Measurements from ENCODE around the gene TTC14.
"Not testable (repeated sequence)": the region's sequence is repeated elsewhere in the genome, so short reads cannot be mapped to it uniquely, and the experiment has no call there.

The TTC14 gene

DNA sequence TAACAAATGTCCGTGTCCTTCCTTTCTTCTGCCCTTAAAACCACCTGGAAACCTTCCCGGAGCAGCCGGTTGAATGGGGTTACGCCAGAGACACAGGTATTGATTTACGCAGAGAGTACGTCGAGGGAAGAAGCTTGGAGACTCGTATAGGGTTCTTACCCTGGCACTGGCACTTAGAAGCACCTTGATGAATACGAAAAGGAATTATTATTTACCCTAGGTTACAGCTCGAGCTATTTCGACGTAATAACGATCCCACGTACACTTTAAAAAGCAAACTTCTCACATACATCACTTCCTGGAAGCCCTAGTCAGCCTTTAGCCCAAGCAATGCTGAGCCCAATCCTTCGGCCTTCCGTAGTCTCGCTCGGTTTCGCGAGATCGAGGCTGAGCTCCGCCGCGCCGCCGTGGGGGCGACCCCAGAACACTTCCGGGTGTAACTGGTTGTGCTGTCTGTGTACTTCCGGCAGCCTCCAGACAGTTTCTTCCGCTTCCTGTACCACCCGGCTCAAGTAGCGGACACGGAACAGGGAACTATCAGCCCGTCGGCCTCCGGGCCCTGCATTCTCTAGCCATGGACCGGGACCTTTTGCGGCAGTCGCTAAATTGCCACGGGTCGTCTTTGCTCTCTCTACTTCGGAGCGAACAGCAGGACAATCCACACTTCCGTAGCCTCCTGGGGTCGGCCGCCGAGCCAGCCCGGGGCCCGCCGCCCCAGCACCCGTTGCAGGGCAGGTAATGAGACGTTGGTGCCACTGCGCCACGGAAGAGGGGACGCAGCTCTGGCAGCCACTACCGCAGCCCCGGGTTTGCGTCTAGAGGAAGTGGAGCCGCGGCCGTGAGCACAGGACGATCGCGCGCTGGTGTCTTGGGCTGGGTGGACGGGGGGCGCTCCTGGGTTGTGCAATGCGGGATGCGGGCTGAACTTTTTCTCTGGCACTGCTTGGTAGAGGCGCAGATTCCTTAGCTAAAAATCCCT, at the start of gene TTC14:
Gene TTC14 (plus strand): TSS at position 476 of the 979 bp plus-strand sequence. CDS start 99 bp downstream, at position 575.
- DNase-seq (ENCODE audit: low read depth) = peak; percentile 96

DNA sequence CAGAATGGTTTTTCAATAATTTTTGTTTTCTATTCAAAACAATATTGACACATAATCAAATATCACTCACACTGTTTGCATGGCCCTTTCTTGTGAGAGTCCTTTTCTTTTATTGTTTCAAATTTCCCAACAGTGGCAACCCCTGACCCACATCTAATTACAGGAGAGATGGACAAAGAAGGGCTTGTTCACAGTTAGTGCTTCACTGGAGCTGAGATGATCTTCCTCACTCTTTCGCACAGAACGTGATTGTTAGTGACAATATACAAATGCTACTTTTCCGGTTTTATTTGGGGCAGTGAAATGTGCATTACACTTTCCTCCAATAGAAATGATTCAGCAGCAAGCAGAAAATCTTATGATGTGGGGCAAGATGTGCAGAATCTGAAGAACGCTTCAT, 38.6 kb upstream of the TTC14 start:
- DNase-seq (ENCODE audit: low read depth) = no peak

- no peak for DNase-seq (ENCODE audit: low read depth)
Observed at GRCh38 chr3:180564676-180565075, 37.3 kb upstream of the TTC14 start.

DNA sequence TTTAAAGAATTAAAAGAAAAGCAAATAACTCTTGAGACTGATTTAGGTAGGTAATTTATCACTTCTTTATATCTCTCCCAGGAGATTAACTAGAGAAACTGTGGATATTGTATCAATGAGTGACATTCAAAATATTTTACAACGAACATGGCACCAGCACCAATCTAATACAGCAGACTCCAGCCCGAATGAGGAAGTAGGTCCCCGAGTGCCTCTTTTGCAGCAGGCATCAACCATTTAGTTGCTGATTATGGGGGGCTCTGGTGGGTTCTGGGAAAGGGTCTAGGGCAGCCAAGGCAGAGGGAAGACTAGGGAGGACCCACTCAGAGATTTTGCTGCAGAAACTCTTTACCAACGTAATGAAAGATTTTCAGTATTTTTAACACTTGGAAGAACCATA, 31.7 kb upstream of the TTC14 start:
- no peak for DNase-seq (ENCODE audit: low read depth)

- DNase-seq (ENCODE audit: low read depth) = no peak
Observed at GRCh38 chr3:180571831-180572598, 29.9 kb upstream of the TTC14 start.

- DNase-seq (ENCODE audit: low read depth) = no peak
Observed at GRCh38 chr3:180575571-180575970, 26.4 kb upstream of the TTC14 start.

- DNase-seq (ENCODE audit: low read depth) = no peak
Observed at GRCh38 chr3:180580934-180581333, 21.0 kb upstream of the TTC14 start.

- DNase-seq (ENCODE audit: low read depth) = no peak
Observed at GRCh38 chr3:180590396-180590795, 11.6 kb upstream of the TTC14 start.

DNA sequence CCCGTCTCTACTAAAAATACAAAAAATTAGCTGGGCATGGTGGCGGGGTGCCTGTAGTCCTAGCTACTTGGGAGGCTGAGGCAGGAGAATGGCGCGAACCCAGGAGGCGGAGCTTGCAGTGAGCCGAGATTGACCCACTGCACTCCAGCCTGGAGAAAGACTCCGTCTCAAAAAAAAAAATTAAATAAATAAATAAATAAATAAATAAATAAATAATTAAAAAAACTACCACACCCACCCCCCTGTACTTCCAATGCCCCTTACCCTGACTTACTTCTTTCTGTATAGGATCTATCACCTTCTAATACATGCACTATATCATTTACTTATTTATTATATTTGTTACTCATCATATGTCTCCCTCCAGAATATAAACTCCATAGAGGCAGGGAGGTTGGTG, 8.3 kb upstream of the TTC14 start:
- DNase-seq (ENCODE audit: low read depth) = not testable (repeated sequence)

- DNase-seq (ENCODE audit: low read depth) = peak; percentile 34
Observed at GRCh38 chr3:180594631-180595558, 7.1 kb upstream of the TTC14 start.

DNA sequence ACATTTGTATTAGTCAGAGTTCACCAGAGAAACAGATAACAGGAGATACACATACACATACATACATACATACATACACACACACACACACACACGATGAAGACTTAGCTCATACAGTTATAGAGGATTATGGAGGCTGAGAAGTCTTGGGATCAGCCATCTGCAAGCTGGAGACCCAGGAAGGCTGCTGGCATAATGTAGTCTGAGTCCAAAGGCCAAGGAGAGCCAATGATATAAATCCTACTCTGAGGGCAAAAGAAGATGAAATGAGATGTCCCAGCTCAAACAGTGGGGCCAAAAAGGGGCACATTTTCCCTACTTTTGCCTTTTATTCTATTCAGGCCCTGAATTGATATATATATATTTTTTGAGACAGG, 6.4 kb upstream of the TTC14 start:
- DNase-seq (ENCODE audit: low read depth) = no peak

- no peak for DNase-seq (ENCODE audit: low read depth)
Observed at GRCh38 chr3:180600473-180600872, 1.5 kb upstream of the TTC14 start.

GRCh38 chr3:180611006-180611405, 9.0 kb downstream of the TTC14 start:
- DNase-seq (ENCODE audit: low read depth) = peak; percentile 23

DNA sequence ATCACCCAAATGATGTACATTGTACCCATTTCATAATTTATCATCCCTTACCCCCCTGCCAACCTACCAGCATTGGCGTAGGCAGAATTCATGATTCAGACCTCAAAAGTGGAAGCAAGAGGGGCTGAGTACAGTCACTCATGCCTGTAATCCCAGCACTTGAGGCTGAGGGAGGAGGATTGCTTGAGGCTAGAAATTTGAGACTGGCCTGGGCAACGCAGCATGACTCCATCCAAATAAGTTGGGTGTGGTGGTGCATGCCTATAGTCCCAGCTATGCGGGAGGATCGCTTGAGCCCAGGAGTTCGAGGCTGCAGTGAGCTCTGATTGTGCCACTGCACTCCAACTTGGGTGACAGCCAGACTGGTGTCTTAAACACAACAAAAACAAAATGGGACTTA, 10.4 kb downstream of the TTC14 start:
- DNase-seq (ENCODE audit: low read depth) = no peak

DNA sequence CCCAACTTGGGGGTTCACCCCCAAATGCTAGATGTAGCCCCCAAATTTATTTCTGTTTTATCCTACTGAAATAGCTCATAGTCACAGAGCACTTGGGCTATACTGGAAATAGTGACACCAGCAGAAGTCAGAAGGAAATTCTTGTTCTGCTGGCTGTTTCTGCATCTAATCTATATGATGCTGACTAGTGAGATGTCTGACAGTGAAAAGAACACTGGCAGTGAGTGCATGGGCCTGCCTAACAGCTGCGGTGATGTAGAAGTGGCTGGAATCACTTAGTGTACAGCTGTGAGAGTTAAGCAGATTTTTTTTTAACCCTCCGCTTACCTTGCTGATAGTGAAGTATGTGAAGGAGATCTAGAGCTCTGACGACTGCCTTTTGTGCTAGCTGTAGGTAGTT, 14.0 kb downstream of the TTC14 start:
- DNase-seq (ENCODE audit: low read depth) = no peak

DNA sequence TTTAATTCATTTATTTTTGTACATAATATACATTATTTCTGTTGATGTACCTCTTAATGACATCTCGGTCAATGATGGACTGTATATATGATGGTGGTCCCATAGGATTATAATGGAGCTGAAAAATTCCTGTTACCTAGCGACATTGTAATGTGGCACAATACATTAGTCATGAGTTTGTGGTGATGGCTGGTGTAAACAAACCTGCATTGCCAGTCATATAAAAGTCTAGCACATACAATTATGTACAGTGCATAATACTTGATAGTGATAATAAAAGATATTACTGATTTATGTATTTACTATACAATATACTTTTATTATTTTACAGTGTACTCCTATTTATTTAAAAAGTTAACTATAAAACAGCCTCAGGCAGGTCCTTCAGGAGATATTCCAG, 15.1 kb downstream of the TTC14 start:
- no peak for DNase-seq (ENCODE audit: low read depth)

DNA sequence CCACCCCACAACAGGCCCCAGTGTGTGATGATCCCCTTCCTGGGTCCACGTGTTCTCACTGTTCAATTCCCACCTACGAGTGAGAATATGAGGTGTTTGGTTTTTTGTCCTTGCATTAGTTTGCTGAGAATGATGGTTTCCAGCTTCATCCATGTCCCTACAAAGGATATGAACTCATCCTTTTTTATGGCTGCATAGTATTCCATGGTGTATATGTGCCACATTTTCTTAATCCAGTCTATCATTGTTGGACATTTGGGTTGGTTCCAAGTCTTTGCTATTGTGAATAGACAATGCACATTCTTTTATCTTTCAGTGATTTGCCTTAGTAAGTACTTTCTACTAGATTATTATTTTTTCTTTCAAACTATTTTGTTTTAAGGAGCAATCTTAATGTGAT, 16.6 kb downstream of the TTC14 start:
- DNase-seq (ENCODE audit: low read depth) = not testable (repeated sequence)

DNA sequence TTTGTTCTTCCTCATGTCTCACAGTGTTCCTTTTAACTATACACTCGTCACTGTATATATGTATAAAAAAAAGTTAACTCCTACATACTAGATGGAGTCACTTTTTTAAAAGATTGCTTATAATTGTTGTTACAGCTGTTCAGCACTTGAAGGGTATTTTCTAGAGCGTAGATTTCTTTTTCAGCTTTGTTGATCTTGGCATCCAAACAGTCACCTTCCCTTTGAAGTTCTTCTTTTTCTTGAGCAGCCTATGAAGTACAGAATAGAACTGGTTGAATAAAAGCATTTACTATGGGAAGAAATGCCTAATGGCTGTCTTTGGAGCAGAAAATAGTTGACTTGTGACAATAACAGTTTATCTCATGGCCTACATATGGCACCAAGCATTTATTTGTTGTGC, 17.8 kb downstream of the TTC14 start:
- no peak for DNase-seq (ENCODE audit: low read depth)

- no peak for DNase-seq (ENCODE audit: low read depth)
Observed at GRCh38 chr3:180624714-180625113, 22.8 kb downstream of the TTC14 start.

DNA sequence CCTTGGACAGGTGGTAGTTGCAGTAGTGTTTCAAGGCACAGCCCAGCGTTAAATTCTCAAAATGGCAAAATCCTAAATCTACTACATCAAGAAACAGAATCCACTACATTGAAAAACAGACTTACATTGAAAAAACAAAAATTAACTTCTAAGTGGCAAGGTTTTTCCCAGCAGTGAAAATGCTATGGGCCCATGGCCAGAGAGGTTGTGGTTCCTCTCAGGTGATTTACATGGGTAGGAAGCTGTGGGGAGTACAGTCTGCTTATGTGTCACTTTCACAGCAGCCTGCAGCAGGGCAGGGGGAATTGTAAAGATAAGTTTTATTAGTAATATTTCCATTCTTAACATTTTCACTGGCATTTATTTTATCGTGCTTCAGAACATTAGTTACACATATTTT, 24.9 kb downstream of the TTC14 start:
- DNase-seq (ENCODE audit: low read depth) = no peak

DNA sequence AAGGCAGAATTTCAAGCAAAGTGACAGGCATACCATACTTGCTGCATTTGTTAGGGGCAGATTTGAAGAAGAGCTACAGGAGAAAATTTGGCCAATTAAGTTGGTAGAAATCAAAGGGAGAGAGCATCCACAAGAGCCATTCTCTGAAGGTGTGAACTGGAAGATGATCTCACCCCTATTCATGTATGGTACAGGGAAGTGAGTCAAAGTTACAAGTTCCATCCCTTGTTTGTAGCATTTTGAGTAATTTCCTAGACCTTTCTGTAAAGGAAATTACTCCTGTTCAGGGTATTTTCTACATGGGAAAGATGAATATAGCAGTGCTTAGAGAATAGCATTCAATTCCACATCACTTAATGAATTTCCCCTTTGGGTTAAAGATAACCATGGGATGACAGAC, 28.4 kb downstream of the TTC14 start:
- DNase-seq (ENCODE audit: low read depth) = no peak

DNA sequence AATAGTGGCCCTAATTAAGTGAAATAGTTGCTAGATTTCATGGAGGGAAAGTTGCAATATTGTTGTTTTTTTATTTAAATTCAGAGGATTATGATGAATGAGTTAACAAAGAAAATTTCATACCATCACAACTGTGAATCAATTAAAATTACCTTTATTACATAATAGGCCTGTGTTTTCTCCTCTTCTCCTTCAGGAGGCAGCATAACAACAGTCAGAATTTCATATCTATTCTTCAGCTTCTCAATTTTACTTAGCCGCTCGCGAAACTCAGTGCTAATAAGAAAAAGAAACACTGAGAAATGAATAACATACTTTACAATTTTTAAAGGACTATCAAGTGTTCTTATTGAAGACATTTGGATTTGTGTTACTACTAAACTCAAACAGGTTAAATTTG, 29.4 kb downstream of the TTC14 start:
- DNase-seq (ENCODE audit: low read depth) = no peak

All from fibroblast of gingiva (primary cell).